ENCODE results near the gene KDM7A.

Gene KDM7A

GRCh38 chr7:140200061-140200989 lies 23.5 kb upstream of the KDM7A start:
- no peak overlapping the region for H3K4me3 ChIP-seq (ENCODE audit: low read depth, low read length)
- no peak for TF ChIP-seq CTCF (IDR thresholded peaks at IDR 0.05; ENCODE audit: low read depth, low read length, missing control alignments)
- DNase-seq (ENCODE audit: low read depth): no peak

DNA sequence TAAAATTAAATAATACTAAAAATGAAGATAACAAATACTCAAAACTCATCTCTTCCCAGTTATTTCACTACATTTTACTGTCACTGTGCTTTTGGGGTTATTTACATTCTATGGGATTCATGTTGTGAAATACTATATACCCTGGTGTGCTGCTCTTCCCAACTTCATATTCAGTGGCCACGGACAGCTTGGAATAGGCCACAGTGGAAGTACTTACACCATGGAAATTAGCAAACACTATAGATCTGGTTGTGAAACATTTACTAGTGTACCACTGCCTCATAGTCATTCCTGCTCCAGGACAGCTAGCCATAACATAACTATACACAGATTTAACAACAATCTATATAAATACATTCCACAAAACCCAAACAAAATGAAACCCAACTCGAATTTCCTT lies 21.2 kb upstream of the KDM7A start:
- no peak for DNase-seq (ENCODE audit: low read depth)
- no peak for TF ChIP-seq CTCF (IDR thresholded peaks at IDR 0.05; ENCODE audit: low read depth, low read length, missing control alignments)

GRCh38 chr7:140197218-140197890 lies 20.6 kb upstream of the KDM7A start:
- DNase-seq (ENCODE audit: low read depth): no peak
- no peak for TF ChIP-seq CTCF (IDR thresholded peaks at IDR 0.05; ENCODE audit: low read depth, low read length, missing control alignments)
- H3K4me3 ChIP-seq (ENCODE audit: low read depth, low read length): no peak overlapping the region

More for the DNA sequence above, 21.2 kb upstream of the KDM7A start:
- no peak overlapping the region for H3K4me3 ChIP-seq (ENCODE audit: low read depth, low read length)

GRCh38 chr7:140196361-140197217 lies 19.8 kb upstream of the KDM7A start:
- no peak for TF ChIP-seq CTCF (IDR thresholded peaks at IDR 0.05; ENCODE audit: low read depth, low read length, missing control alignments)
- H3K4me3 ChIP-seq (ENCODE audit: low read depth, low read length): no peak overlapping the region
- no peak for DNase-seq (ENCODE audit: low read depth)

DNA sequence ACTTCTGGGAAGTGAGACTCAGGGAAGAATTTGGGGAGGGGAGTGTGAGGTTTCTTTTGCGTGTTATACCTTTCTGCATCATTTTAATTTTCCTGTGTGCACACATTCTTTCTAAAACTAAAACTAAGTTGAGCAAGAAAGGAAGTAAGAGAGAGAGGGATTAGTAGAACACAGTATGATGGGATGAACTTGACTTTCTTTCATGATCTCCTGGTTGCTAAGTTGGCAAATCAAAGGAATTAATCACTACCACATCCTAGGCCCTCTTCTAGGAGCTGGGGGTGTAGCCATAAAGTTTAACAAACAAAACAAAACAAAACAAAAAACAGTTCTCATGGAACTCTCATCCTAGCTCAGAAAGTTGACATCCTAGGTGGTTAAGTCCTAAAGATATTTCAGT lies 19.1 kb upstream of the KDM7A start:
- no peak for DNase-seq (ENCODE audit: low read depth)
- no peak for TF ChIP-seq CTCF (IDR thresholded peaks at IDR 0.05; ENCODE audit: low read depth, low read length, missing control alignments)
- H3K4me3 ChIP-seq (ENCODE audit: low read depth, low read length): no peak overlapping the region

DNA sequence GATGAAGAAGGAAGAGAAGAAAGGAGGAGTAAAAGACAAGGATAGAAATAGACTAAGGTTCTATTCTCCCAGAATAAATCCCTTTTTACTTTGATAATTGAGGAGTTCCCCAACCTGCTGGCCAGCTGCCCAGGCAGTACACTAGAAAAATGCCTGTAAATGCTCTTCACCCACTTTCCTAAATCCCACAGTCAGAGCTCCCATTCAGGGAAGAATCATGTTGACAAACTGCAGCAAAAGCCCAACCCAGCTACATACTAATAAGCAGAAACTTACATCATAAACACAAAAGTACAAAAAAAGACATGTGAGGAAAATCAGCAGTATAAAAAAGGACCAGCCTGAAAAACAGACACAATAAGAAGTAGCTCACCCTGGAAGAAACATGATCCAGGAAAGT lies 15.8 kb upstream of the KDM7A start:
- no peak for TF ChIP-seq CTCF (IDR thresholded peaks at IDR 0.05; ENCODE audit: low read depth, low read length, missing control alignments)
- no peak for DNase-seq (ENCODE audit: low read depth)
- no peak overlapping the region for H3K4me3 ChIP-seq (ENCODE audit: low read depth, low read length)
